H9 (cell line): ENCODE measurements around the gene GALNT17. TPM values are rescaled to one million over a fixed set of nuclear protein-coding genes. Genes with fewer than 3 reads are reported as not detected.

Experiments used
- DNase-seq: peaks from one replicate; pipeline ENCODE4 v3.0.0-alpha.2; 2017
- H2AFZ ChIP-seq: one replicate; pipeline ENCODE4 v1.6.1; 2013; ENCODE audit warnings: mild to moderate bottlenecking, low read length, control low read depth, moderate library complexity
- H2AK5ac ChIP-seq: 2 replicates; pipeline ENCODE4 v1.6.1; 2013; ENCODE audit warnings: low read length, control low read depth, mixed read lengths; ENCODE audit not compliant: insufficient read length
- H2BK120ac ChIP-seq: one replicate; pipeline ENCODE4 v1.6.1; 2013; ENCODE audit warnings: low read depth, mild to moderate bottlenecking, low read length, control low read depth, inconsistent platforms; ENCODE audit not compliant: poor library complexity, severe bottlenecking
- H2BK12ac ChIP-seq: 2 replicates; pipeline ENCODE4 v1.6.1; 2013; ENCODE audit warnings: low read length, control low read depth, mixed read lengths, low read depth; ENCODE audit not compliant: insufficient read length
- H2BK15ac ChIP-seq: 2 replicates; pipeline ENCODE4 v1.6.1; 2013; ENCODE audit warnings: low read depth, low read length, control low read depth
- H2BK20ac ChIP-seq: one replicate; pipeline ENCODE4 v1.6.1; 2013; ENCODE audit warnings: low read depth, mild to moderate bottlenecking, low read length, control low read depth, inconsistent platforms; ENCODE audit not compliant: poor library complexity, severe bottlenecking
- H2BK5ac ChIP-seq: 2 replicates; pipeline ENCODE4 v1.6.1; 2013; ENCODE audit warnings: low read length, control low read depth, mixed read lengths; ENCODE audit not compliant: insufficient read length
- H3K14ac ChIP-seq: 2 replicates; pipeline ENCODE4 v1.6.1; 2013; ENCODE audit warnings: low read length, control low read depth; ENCODE audit not compliant: insufficient read depth
- H3K18ac ChIP-seq: 2 replicates; pipeline ENCODE4 v1.6.1; 2013; ENCODE audit warnings: low read depth, mild to moderate bottlenecking, mixed read lengths, low read length, control low read depth; ENCODE audit not compliant: insufficient read length
- H3K23ac ChIP-seq: 2 replicates; pipeline ENCODE4 v1.6.1; 2013; ENCODE audit warnings: low read length, control low read depth, mixed read lengths, low read depth; ENCODE audit not compliant: insufficient read length
- H3K23me2 ChIP-seq: 2 replicates; pipeline ENCODE4 v1.6.1; 2013; ENCODE audit warnings: low read depth, mild to moderate bottlenecking, mixed read lengths, low read length, control low read depth; ENCODE audit not compliant: insufficient read length, poor library complexity, severe bottlenecking
- H3K27ac ChIP-seq: 2 replicates; pipeline ENCODE4 v1.5.1; 2013; ENCODE audit warnings: low read length, control low read depth, mixed read lengths, low read depth; ENCODE audit not compliant: insufficient read length
- H3K27me3 ChIP-seq: 2 replicates; pipeline ENCODE4 v1.6.1; 2013; ENCODE audit warnings: low read length, control low read depth, inconsistent platforms; ENCODE audit not compliant: insufficient read depth
- H3K4ac ChIP-seq: 2 replicates; pipeline ENCODE4 v1.6.1; 2013; ENCODE audit warnings: low read depth, mild to moderate bottlenecking, control low read depth, inconsistent platforms, low read length, moderate library complexity
- H3K4me1 ChIP-seq: 2 replicates; pipeline ENCODE4 v1.6.1; 2013; ENCODE audit warnings: low read length, control low read depth, inconsistent platforms; ENCODE audit not compliant: insufficient read depth
- H3K4me2 ChIP-seq: 2 replicates; pipeline ENCODE4 v1.6.1; 2013; ENCODE audit warnings: low read length, control low read depth, mixed read lengths; ENCODE audit not compliant: insufficient read length, insufficient read depth
- H3K56ac ChIP-seq: 2 replicates; pipeline ENCODE4 v1.6.1; 2013; ENCODE audit warnings: low read depth, mild to moderate bottlenecking, mixed read lengths, low read length, control low read depth; ENCODE audit not compliant: insufficient read length
- H3K79me1 ChIP-seq: 2 replicates; pipeline ENCODE4 v1.6.1; 2013; ENCODE audit warnings: low read depth, mild to moderate bottlenecking, moderate library complexity, low read length, control low read depth, inconsistent platforms; ENCODE audit not compliant: insufficient read depth, poor library complexity, severe bottlenecking
- H3K79me2 ChIP-seq: 2 replicates; pipeline ENCODE4 v1.6.1; 2013; ENCODE audit warnings: low read length, control low read depth, inconsistent platforms; ENCODE audit not compliant: insufficient read depth
- H3K9ac ChIP-seq: 2 replicates; pipeline ENCODE4 v1.6.1; 2013; ENCODE audit warnings: low read length, control low read depth, mixed read lengths; ENCODE audit not compliant: insufficient read length; ENCODE audit errors: extremely low read depth
- H3K9me3 ChIP-seq: one replicate; pipeline ENCODE4 v1.6.1; 2013; ENCODE audit warnings: low read depth, low read length, inconsistent platforms; ENCODE audit not compliant: control insufficient read depth
- H3T11ph ChIP-seq: one replicate; pipeline ENCODE4 v1.6.1; 2013; ENCODE audit warnings: mild to moderate bottlenecking, low read length, control low read depth, inconsistent platforms
- H4K20me1 ChIP-seq: one replicate; pipeline ENCODE4 v1.6.1; 2013; ENCODE audit not compliant: control insufficient read depth, insufficient read length, insufficient read depth
- H4K5ac ChIP-seq: 2 replicates; pipeline ENCODE4 v1.6.1; 2013; ENCODE audit warnings: low read depth, mild to moderate bottlenecking, mixed read lengths, low read length, control low read depth; ENCODE audit not compliant: insufficient read length
- H4K8ac ChIP-seq: replicated peaks from 2 replicates; pipeline ENCODE4 v1.6.1; 2013; ENCODE audit warnings: low read length, control low read depth, mixed read lengths, low read depth; ENCODE audit not compliant: insufficient read length
- H4K91ac ChIP-seq: 2 replicates; pipeline ENCODE4 v1.6.1; 2013; ENCODE audit warnings: low read depth, mild to moderate bottlenecking, moderate library complexity, mixed read lengths, low read length, control low read depth; ENCODE audit not compliant: insufficient read length
- H3K27ac Mint-ChIP-seq, 3 experiments: 2 replicates in 2 of 3; 3 replicates in 1 of 3; pipeline ENCODE4 v1.8.0; 2020 to 2021; ENCODE audit warnings: mixed read lengths in 3 of 3, mild to moderate bottlenecking in 1 of 3, moderate library complexity in 1 of 3
- H3K27me3 Mint-ChIP-seq: 2 replicates; pipeline ENCODE4 v1.8.0; 2021; ENCODE audit warnings: low read depth, mild to moderate bottlenecking, moderate library complexity, mixed read lengths
- H3K36me3 Mint-ChIP-seq, 3 experiments: 2 replicates in 2 of 3; 3 replicates in 1 of 3; pipeline ENCODE4 v1.8.0; 2020 to 2021; ENCODE audit warnings: low read depth in 3 of 3, mixed read lengths in 3 of 3; ENCODE audit not compliant: insufficient read depth in 1 of 3
- H3K4me1 Mint-ChIP-seq, 2 experiments: 2 replicates each; pipeline ENCODE4 v1.8.0; 2020; ENCODE audit warnings: mixed read lengths in 2 of 2
- H3K4me3 Mint-ChIP-seq, 2 experiments: 2 replicates in 1 of 2; 3 replicates in 1 of 2; pipeline ENCODE4 v1.8.0; 2020 to 2021; ENCODE audit warnings: mild to moderate bottlenecking in 2 of 2, mixed read lengths in 2 of 2, moderate library complexity in 1 of 2
- H3K9me3 Mint-ChIP-seq, 2 experiments: 2 replicates in 1 of 2; 3 replicates in 1 of 2; pipeline ENCODE4 v1.8.0; 2020; ENCODE audit warnings: mild to moderate bottlenecking in 2 of 2, mixed read lengths in 2 of 2, moderate library complexity in 1 of 2
- CTCF ChIP-seq: fragments of 200-600 bp; sonication (generic); conservative IDR thresholded peaks from 3 replicates; pipeline ENCODE4 v1.8.0; 2021; ENCODE audit warnings: antibody characterized with exemption, mild to moderate bottlenecking
- WGBS: extraction: QIAGEN DNeasy Blood & Tissue Kit; methylation state at CpG from one replicate; pipeline ENCODE4 v1.1.7; 2013; ENCODE audit warnings: missing lambda C conversion rate, low lambda C conversion rate, mixed read lengths; ENCODE audit not compliant: insufficient read length; ENCODE audit errors: extremely low coverage; 5-methylcytosine and 5-hydroxymethylcytosine counted together
- total RNA-seq: library from RNA; stranded (reverse); gene quantifications from 2 replicates; pipeline ENCODE4 v1.2.1, GENCODE V29; 2021

GALNT17 gene
- total RNA-seq, 1 experiment from 2014 or later: 43.2 TPM

GRCh38 chr7:71453630-71454029 is 321.7 kb downstream of the GALNT17 start:
- H3K27ac ChIP-seq: no peak overlapping the region
- no peak overlapping the region for H3K18ac ChIP-seq
- no peak for DNase-seq
- H3K4me3 Mint-ChIP-seq: no peak overlapping the region
- H3K27me3 Mint-ChIP-seq: no peaks in the 10 kb centered on the region
- peaks cover 13 to 37% (median 18%) of the 10 kb centered on the region in 3 experiments; a peak in 6 of 7 replicates for H3K36me3 Mint-ChIP-seq
- H3K9ac ChIP-seq: no peak overlapping the region
- no peak overlapping the region for H2AFZ ChIP-seq
- H3K9me3 ChIP-seq: no peaks in the 10 kb centered on the region
- no peak overlapping the region for H4K5ac ChIP-seq
- no peak overlapping the region for H3K4ac ChIP-seq
- peaks cover 47 to 51% of the 10 kb centered on the region in 2 experiments for H3K4me1 Mint-ChIP-seq
- no peaks in the 10 kb centered on the region for H4K20me1 ChIP-seq
- no peaks in the 10 kb centered on the region for H3K9me3 Mint-ChIP-seq
- H3K4me1 ChIP-seq: peaks cover 9% of the 10 kb centered on the region; the same call in 1 of the 2 replicates
- no peak overlapping the region for H2BK12ac ChIP-seq
- no peak overlapping the region for H3K56ac ChIP-seq
- WGBS: no CpG with 5 or more reads among the region's 2 CpGs
- no peaks in the 10 kb centered on the region for H3K79me1 ChIP-seq
- no peak overlapping the region for H3K23ac ChIP-seq
- H2BK5ac ChIP-seq: no peak overlapping the region
- no peak overlapping the region for H2BK20ac ChIP-seq
- peaks cover 2% of the 10 kb centered on the region; the same call in 1 of the 2 replicates for H3K79me2 ChIP-seq
- no peak overlapping the region for H4K8ac ChIP-seq
- H4K91ac ChIP-seq: no peak overlapping the region
- no peak overlapping the region for H2AK5ac ChIP-seq
- no peak overlapping the region for H3K4me2 ChIP-seq
- H3K27me3 ChIP-seq: no peaks in the 10 kb centered on the region
- H3K23me2 ChIP-seq: no peaks in the 10 kb centered on the region
- no peak overlapping the region for H2BK15ac ChIP-seq
- H3T11ph ChIP-seq: no peak overlapping the region
- H3K27ac Mint-ChIP-seq: no peak overlapping the region; a peak in 1 of 7 replicates
- TF ChIP-seq CTCF: no peak
- H3K14ac ChIP-seq: no peak overlapping the region
- H2BK120ac ChIP-seq: no peak overlapping the region
